ENCODE data around the gene MAP6.

The MAP6 gene

DNA sequence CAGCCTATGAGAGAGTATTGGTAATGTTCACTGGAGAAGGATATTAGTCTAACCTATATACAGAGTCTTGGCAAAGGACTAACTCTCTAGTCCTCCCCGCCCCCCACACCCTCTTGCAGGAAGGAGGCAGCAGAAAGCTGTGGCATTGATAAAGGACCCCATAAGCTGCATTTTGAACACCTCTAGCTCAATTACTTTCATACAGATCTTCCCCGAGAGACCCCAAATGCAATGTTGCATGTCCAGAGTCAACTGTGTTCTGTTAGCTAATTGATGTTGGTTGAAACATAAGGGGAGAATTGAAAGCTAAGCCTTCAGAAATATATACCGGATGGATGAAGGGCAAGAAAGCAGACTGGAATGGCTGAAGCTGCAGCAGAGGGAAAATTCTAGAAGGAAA is 2.8 kb downstream of the MAP6 start:
- no peak for DNase-seq

GRCh38 chr11:75665126-75665525 is 3.7 kb downstream of the MAP6 start:
- no peak for DNase-seq

DNA sequence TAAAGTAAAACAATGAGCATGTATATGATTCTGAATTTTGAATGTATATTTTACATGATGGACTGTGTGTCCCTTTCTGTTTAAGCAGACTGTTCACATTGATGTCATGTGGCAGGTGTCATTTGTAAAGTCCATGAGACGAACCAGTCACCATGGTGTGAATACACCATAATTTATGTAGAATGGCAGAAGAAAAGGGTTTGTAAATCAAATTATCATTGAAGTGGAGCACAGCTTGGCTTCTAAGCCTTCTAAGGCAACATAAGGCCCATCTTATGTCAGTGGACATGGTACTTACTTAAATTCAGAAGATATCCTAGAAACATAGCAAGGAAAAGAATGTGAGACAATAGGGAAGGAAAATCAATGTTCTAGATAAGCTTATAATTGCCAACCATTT is 4.4 kb downstream of the MAP6 start:
- DNase-seq: no peak

DNA sequence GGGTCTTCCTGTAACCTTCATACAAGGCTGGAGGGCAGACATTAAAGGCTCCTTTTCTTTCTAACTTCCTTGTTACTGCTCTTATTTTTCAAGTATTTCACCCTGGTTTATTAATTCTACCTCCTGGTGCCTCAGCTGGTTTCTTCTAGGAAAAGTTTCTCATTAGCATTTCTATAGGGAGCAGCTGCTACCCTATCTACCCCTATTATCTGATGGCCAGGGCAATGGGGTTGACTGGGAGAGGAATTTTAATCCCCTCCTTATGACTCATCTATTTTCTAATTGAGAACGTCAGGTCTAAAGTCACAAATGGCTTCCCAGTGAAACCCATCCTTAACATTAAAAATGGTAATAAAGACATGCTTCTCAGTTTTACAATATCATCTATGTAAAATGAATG is 5.0 kb downstream of the MAP6 start:
- no peak for DNase-seq

GRCh38 chr11:75659836-75660235 is 9.0 kb downstream of the MAP6 start:
- DNase-seq: no peak

- peak; percentile 44 for DNase-seq
These were observed 12.7 kb downstream of the MAP6 start for GRCh38 chr11:75656044-75656727.

DNA sequence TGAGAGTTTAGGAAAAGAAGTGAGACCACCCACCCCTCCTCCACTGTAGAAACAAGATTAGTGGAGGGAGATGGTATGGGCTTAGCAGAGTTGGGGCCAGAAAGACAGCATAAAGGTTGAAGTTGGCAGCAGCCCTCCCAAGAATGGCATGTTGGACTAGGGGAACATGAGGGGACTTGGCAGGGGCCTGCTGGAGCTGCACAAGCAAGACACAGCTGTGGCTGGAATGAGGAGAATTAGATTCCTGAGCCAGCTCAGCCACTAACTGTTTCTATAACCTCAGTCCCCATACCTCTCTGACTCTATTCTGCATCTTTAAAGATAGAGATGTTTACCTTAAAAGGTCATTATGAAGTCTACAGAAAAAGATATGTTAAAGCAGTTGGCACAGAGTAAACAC is 13.2 kb downstream of the MAP6 start:
- no peak for DNase-seq

DNA sequence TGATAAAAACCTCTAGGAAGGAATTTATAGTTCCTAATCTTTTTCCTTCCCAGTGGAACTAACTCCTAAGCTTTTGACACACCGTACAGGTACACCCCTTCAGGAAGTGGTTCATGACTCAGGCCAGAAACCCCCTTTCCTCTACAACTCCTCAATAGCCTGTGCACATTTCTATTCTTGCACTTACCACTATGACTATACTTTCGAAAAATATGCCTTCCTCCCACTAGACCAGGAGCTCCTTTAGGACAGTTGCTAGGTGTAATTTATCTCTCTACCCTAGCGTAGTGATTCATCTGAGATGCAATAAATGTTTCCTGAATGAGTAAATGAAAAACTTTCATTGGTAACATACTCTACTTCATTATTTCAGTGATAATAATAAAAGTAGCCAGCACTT is 14.5 kb downstream of the MAP6 start:
- no peak for DNase-seq

GRCh38 chr11:75653532-75653931 is 15.3 kb downstream of the MAP6 start:
- DNase-seq: no peak

- DNase-seq: no peak
These were observed 15.9 kb downstream of the MAP6 start for GRCh38 chr11:75652936-75653335.

- DNase-seq: no peak
These were observed 17.6 kb downstream of the MAP6 start for GRCh38 chr11:75651218-75651617.

- DNase-seq: no peak
These were observed 18.6 kb downstream of the MAP6 start for GRCh38 chr11:75650167-75650723.

DNA sequence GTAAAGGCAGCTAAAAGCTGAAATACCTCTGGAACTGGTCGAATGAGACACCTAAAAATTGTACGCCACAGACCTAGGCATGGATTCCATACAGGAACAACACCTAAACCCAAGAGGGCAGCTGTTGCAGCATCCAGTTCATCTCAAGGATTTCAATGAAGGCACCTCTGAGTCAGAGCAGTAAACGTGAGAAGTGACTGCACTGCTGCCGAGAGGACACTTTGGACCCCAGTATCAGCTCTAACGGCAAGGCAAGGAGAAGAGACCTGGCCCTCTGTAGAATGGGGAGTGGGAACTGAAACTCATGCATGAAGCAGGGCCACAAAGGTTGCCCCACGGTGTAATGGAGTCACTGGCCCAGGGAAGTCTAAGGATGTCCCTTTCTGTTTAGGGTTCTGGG is 23.9 kb downstream of the MAP6 start:
- no peak for DNase-seq

GRCh38 chr11:75644370-75644769 is 24.5 kb downstream of the MAP6 start:
- DNase-seq: no peak

- no peak for DNase-seq
These were observed 26.3 kb downstream of the MAP6 start for GRCh38 chr11:75642402-75643113.

DNA sequence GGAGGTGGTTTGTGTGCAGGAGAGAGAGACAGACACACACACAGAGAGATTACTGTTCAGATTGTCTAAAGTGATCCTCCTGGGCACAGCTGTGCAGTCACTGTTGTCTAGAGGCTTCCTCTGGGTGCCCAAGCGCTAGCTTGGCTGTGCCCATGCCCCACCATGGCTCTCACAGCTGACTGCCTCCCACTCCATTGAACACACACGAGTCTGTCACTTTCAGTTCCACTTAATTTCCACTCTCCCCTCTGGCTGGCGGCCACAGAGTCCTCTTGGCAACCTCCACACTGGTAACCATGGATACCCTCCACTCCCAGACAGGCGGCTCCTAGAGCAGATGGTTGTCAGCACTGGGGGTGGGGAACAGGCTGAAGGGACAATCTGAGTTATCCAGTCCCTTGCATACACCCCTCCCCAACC is 29.1 kb downstream of the MAP6 start:
- peak; percentile 60 for DNase-seq

DNA sequence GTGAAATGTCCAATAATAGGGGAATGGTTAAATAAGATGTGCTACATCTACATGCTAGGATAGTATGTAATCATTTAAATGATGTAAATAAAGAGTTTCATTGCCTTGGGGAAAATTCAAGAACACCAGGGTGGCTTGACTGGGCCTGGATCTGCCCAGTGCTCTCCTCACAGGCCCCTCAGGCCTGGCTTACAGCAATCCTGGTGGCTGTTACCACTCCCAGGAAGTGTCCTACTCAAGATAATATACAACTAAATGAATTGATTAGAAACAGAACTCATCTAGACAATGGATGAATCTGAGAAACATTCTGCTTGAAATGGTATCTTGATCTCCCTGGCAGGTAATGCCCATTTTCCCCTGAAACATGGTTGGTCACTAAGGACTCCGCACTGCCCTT is 30.8 kb downstream of the MAP6 start:
- no peak for DNase-seq

- DNase-seq: peak; percentile 39
These were observed 33.6 kb downstream of the MAP6 start for GRCh38 chr11:75635066-75635862.

DNA sequence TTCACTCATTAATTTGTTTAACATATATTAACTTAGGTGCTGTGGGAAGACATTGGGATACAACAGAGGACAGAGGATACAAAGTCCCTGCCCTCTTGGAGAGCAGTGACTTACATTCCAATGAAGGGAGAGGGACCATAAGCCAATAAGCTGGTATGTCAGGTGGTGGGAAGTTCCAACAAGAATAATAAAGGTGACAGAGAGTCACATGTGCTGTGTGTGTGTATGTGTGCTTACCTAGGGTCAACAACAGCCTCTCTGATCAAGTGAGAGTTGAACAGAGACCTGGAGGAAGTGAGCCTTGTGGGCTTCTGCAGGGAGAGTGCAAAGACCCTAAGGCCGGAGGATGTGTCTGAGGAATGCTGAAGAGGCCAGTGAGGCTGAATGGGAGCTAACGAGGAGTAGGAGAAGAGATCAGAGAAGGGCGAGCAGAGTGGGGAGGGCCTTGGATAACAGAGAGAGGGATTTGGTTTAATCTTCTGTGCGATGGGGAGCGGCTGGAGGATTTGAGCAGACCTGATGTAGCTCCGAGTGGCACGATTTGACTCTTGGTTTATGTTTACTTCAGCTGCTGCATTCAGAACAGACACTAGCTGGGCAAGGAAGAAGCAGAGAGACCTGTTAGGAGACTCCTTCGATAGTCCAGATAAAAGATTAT is 35.3 kb downstream of the MAP6 start:
- no peak for DNase-seq

DNA sequence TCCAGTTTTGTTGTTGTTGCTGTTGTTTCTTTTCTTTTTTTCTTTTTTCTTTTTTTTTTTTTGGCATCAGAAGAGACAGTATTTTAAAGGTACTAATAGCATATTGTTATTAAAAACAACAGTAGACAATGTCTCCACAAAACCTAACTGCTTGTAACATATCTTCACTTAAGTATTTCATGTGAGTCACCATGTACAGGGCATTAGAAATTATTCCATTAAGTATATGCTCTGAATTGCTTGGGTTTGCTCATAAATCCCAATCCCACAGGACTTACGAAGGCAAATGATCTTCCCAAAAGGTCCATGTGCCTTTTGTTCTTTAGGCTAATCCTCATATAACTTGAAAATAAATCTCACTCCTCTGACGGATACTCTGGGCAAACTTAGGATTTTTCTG is 35.9 kb downstream of the MAP6 start:
- no peak for DNase-seq

GRCh38 chr11:75632450-75632849 is 36.4 kb downstream of the MAP6 start:
- peak; percentile 64 for DNase-seq

GRCh38 chr11:75631086-75631730 is 37.6 kb downstream of the MAP6 start:
- no peak for DNase-seq

Data from hematopoietic multipotent progenitor cell treated with erythropoietin and hydrocortisone succinate and interleukin-3 and kit ligand, for 4 days (in vitro differentiated cells).